Measurements from ENCODE around the gene GSKIP. TPM values are rescaled to one million over a fixed set of nuclear protein-coding genes. Genes with fewer than 3 reads are reported as not detected.

GSKIP gene
- total RNA-seq, 1 experiment from 2014 or later, result 43.0 TPM

- Mint-ChIP-seq H3K36me3 (no peaks in the 10 kb centered on the region), H3K27me3 (ENCODE audit: low read depth) (no peaks in the 10 kb centered on the region), H3K27ac (no peak overlapping the region), H3K9me3 (no peaks in the 10 kb centered on the region), H3K4me1 (no peaks in the 10 kb centered on the region), H3K4me3 (no peak overlapping the region)
- ChIA-PET POLR2A (interaction anchor here (0.6 kb wide), 1 partner anchor 244 kb away, joined by 3 read pairs; no protein-coding TSS in a partner anchor), CTCF (interaction anchor here (1.1 to 1.6 kb wide), 3 partner anchors 22 to 323 kb away, joined by 3 to 10 read pairs (median 3); no protein-coding TSS in a partner anchor)
- TF ChIP-seq JAZF1 (CRISPR knock-in tag; IDR thresholded peaks at IDR 0.05) (no peak), HMGA2 (CRISPR knock-in tag; IDR thresholded peaks at IDR 0.05) (no peak), SP1 (CRISPR knock-in tag; conservative IDR thresholded peaks at IDR 0.05) (no peak), CREB1 (CRISPR knock-in tag; IDR thresholded peaks at IDR 0.05) (no peak), ZNF671 (CRISPR knock-in tag; IDR thresholded peaks at IDR 0.05) (no peak)
- TF ChIP-seq, protein P1, sequence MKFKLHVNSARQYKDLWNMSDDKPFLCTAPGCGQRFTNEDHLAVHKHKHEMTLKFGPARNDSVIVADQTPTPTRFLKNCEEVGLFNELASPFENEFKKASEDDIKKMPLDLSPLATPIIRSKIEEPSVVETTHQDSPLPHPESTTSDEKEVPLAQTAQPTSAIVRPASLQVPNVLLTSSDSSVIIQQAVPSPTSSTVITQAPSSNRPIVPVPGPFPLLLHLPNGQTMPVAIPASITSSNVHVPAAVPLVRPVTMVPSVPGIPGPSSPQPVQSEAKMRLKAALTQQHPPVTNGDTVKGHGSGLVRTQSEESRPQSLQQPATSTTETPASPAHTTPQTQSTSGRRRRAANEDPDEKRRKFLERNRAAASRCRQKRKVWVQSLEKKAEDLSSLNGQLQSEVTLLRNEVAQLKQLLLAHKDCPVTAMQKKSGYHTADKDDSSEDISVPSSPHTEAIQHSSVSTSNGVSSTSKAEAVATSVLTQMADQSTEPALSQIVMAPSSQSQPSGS (CRISPR knock-in tag; IDR thresholded peaks at IDR 0.05; ENCODE audit: borderline replicate concordance, low read depth), result no peak
- TF ChIP-seq, protein P2, sequence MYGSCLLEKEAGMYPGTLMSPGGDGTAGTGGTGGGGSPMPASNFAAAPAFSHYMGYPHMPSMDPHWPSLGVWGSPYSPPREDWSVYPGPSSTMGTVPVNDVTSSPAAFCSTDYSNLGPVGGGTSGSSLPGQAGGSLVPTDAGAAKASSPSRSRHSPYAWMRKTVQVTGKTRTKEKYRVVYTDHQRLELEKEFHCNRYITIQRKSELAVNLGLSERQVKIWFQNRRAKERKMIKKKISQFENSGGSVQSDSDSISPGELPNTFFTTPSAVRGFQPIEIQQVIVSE (CRISPR knock-in tag; IDR thresholded peaks at IDR 0.05; ENCODE audit: borderline replicate concordance), result no peak
- TF ChIP-seq, protein P3, sequence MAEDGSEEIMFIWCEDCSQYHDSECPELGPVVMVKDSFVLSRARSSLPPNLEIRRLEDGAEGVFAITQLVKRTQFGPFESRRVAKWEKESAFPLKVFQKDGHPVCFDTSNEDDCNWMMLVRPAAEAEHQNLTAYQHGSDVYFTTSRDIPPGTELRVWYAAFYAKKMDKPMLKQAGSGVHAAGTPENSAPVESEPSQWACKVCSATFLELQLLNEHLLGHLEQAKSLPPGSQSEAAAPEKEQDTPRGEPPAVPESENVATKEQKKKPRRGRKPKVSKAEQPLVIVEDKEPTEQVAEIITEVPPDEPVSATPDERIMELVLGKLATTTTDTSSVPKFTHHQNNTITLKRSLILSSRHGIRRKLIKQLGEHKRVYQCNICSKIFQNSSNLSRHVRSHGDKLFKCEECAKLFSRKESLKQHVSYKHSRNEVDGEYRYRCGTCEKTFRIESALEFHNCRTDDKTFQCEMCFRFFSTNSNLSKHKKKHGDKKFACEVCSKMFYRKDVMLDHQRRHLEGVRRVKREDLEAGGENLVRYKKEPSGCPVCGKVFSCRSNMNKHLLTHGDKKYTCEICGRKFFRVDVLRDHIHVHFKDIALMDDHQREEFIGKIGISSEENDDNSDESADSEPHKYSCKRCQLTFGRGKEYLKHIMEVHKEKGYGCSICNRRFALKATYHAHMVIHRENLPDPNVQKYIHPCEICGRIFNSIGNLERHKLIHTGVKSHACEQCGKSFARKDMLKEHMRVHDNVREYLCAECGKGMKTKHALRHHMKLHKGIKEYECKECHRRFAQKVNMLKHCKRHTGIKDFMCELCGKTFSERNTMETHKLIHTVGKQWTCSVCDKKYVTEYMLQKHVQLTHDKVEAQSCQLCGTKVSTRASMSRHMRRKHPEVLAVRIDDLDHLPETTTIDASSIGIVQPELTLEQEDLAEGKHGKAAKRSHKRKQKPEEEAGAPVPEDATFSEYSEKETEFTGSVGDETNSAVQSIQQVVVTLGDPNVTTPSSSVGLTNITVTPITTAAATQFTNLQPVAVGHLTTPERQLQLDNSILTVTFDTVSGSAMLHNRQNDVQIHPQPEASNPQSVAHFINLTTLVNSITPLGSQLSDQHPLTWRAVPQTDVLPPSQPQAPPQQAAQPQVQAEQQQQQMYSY (CRISPR knock-in tag; IDR thresholded peaks at IDR 0.05), result no peak
- DNase-seq (ENCODE audit: low spot score) (no peak), ATAC-seq (no peak)
Observed at GRCh38 chr14:96422992-96423391, 59.7 kb downstream of the GSKIP start.

GRCh38 chr14:96423446-96424108, 60.3 kb downstream of the GSKIP start:
- H3K27ac Mint-ChIP-seq, result no peak overlapping the region
- no peaks in the 10 kb centered on the region for H3K27me3 Mint-ChIP-seq (ENCODE audit: low read depth)
- H3K4me3 Mint-ChIP-seq, result no peak overlapping the region
- H3K9me3 Mint-ChIP-seq, result no peaks in the 10 kb centered on the region
- DNase-seq (ENCODE audit: low spot score) (no peak), ATAC-seq (no peak; the same call in 1 of the 2 replicates)
- H3K4me1 Mint-ChIP-seq, result no peaks in the 10 kb centered on the region
- TF ChIP-seq ELF4 (CRISPR knock-in tag; IDR thresholded peaks at IDR 0.05; ENCODE audit: low read depth) (no peak), GRHL2 (CRISPR knock-in tag; IDR thresholded peaks at IDR 0.05; ENCODE audit: insufficient replicate concordance, severe bottlenecking) (no peak), JAZF1 (CRISPR knock-in tag; IDR thresholded peaks at IDR 0.05) (no peak)
- TF ChIP-seq, protein P2 (CRISPR knock-in tag; IDR thresholded peaks at IDR 0.05; ENCODE audit: borderline replicate concordance), result no peak
- TF ChIP-seq, protein P4, sequence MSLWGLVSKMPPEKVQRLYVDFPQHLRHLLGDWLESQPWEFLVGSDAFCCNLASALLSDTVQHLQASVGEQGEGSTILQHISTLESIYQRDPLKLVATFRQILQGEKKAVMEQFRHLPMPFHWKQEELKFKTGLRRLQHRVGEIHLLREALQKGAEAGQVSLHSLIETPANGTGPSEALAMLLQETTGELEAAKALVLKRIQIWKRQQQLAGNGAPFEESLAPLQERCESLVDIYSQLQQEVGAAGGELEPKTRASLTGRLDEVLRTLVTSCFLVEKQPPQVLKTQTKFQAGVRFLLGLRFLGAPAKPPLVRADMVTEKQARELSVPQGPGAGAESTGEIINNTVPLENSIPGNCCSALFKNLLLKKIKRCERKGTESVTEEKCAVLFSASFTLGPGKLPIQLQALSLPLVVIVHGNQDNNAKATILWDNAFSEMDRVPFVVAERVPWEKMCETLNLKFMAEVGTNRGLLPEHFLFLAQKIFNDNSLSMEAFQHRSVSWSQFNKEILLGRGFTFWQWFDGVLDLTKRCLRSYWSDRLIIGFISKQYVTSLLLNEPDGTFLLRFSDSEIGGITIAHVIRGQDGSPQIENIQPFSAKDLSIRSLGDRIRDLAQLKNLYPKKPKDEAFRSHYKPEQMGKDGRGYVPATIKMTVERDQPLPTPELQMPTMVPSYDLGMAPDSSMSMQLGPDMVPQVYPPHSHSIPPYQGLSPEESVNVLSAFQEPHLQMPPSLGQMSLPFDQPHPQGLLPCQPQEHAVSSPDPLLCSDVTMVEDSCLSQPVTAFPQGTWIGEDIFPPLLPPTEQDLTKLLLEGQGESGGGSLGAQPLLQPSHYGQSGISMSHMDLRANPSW (CRISPR knock-in tag; conservative IDR thresholded peaks at IDR 0.05; ENCODE audit: low read depth), result no peak
- ChIA-PET POLR2A (interaction anchor here (0.6 kb wide), 1 partner anchor 245 kb away, joined by 3 read pairs; no protein-coding TSS in a partner anchor), CTCF (interaction anchor here (0.6 to 1.6 kb wide), 5 partner anchors 23 to 323 kb away, joined by 3 to 10 read pairs (median 3); no protein-coding TSS in a partner anchor)
- H3K36me3 Mint-ChIP-seq, result no peaks in the 10 kb centered on the region

Measured in WTC11 (cell line).